H1 (cell line): Measurements from ENCODE around the gene SLC26A8. TPM values are rescaled to one million over a fixed set of nuclear protein-coding genes. Genes with fewer than 3 reads are reported as not detected.

Experiments used
- CHD7 ChIP-seq: fragments of 300-600 bp; sonication (generic); IDR thresholded peaks from 2 replicates; pipeline ENCODE4 v1.7.1; 2012; ENCODE audit warnings: low read length, moderate library complexity, mild to moderate bottlenecking, inconsistent platforms; ENCODE audit not compliant: insufficient replicate concordance
- NANOG ChIP-seq: IDR thresholded peaks from 2 replicates; pipeline ENCODE4 v1.6.1; 2011; ENCODE audit warnings: low read length, low read depth, mild to moderate bottlenecking, inconsistent platforms; ENCODE audit not compliant: insufficient read depth, poor library complexity, severe bottlenecking
- POU5F1 ChIP-seq: IDR thresholded peaks from 2 replicates; pipeline ENCODE4 v1.6.1; 2011; ENCODE audit warnings: low read depth, mild to moderate bottlenecking, low read length, moderate library complexity
- SP1 ChIP-seq: IDR thresholded peaks from 2 replicates; pipeline ENCODE4 v1.6.1; 2011; ENCODE audit warnings: low read depth, low read length
- USF2 ChIP-seq: IDR thresholded peaks from 2 replicates; pipeline ENCODE4 v1.6.1; 2011; ENCODE audit warnings: low read length, improper control_type of control experiment
- polyA plus RNA-seq, 7 experiments: library from polyadenylated mRNA; depleted of rRNA in 3 of 7; stranded (reverse) in 5 of 7; unstranded in 2 of 7; fragments of >200 nt in 5 of 7; fragments of 200-250 nt in 2 of 7; gene quantifications; 1 replicate in 5 of 7; 2 replicates in 1 of 7; 4 replicates in 1 of 7; pipeline versions ENCODE4 v1.2.1 to v1.2.3, GENCODE V29; 2011 to 2013; ENCODE audit warnings: missing spikeins in 2 of 7, mixed read lengths in 2 of 7
- total RNA-seq: library from RNA; stranded (reverse); fragmentation: NEBNext Ultra II Directional; extraction: Animal tissue kit (Norgen Biotek cat#: 25700); gene quantifications from 2 replicates; pipeline ENCODE4 v1.2.1, GENCODE V29; 2021

SLC26A8 gene
- total and polyA plus RNA-seq, 2 of the 8 experiments (the other 6 are each of a cell fraction or from before 2014, with no cell fraction given), result 0.56 to 0.57 TPM

- TF ChIP-seq CHD7 (peak; percentile 79), USF2 (0 out of 2 replicates have a peak, but pooled peaks have one; percentile 4), SP1 (0 out of 2 replicates have a peak, but pooled peaks have one; percentile 41), POU5F1 (0 out of 2 replicates have a peak, but pooled peaks have one; percentile 41), NANOG (peak; percentile 15)
Observed at GRCh38 chr6:35919085-35919826, 105.2 kb downstream of the SLC26A8 start (continued).
